HepG2 (cell line): ENCODE results near the gene SLC26A5. TPM values are rescaled to one million over a fixed set of nuclear protein-coding genes. Genes with fewer than 3 reads are reported as not detected.
A peak's percentile ranks its signal among the peaks of the same experiment; 100 is the strongest.

Experiments
- FOXA1 ChIP-seq, 2 experiments: fragments of 450-650 bp in 1 of 2; sonication (generic) in 1 of 2; formaldehyde crosslinking in 1 of 2; IDR thresholded peaks; 2 replicates each; pipeline versions ENCODE4 v1.4.0 to v1.6.1; 2016 to 2020; ENCODE audit warnings: missing genetic modification reagents in 1 of 2
- FOXP4 ChIP-seq: sonication (generic); formaldehyde crosslinking; IDR thresholded peaks from 2 replicates; pipeline ENCODE4 v1.4.0; 2020; ENCODE audit warnings: missing genetic modification reagents
- HDAC1 ChIP-seq: sonication (generic); formaldehyde crosslinking; IDR thresholded peaks from 2 replicates; pipeline ENCODE4 v1.5.1; 2020; ENCODE audit warnings: mild to moderate bottlenecking, missing genetic modification reagents
- HNF4A ChIP-seq: sonication (generic); formaldehyde crosslinking; IDR thresholded peaks from 2 replicates; pipeline ENCODE4 v1.4.0; 2020; ENCODE audit warnings: missing genetic modification reagents
- NR2F6 ChIP-seq, 2 experiments: IDR thresholded peaks; 2 replicates each; pipeline ENCODE4 v1.6.1; 2016; ENCODE audit warnings: antibody characterized with exemption in 1 of 2, mild to moderate bottlenecking in 1 of 2
- RERE ChIP-seq: IDR thresholded peaks from 2 replicates; pipeline ENCODE4 v1.6.1; 2016; ENCODE audit warnings: low read depth, missing genetic modification reagents, missing compliant biosample characterization
- TRIM24 ChIP-seq: sonication (generic); formaldehyde crosslinking; IDR thresholded peaks from 2 replicates; pipeline ENCODE4 v1.8.0; 2022; ENCODE audit warnings: mild to moderate bottlenecking, missing genetic modification reagents
- ZNF362 ChIP-seq: sonication (generic); formaldehyde crosslinking; IDR thresholded peaks from 2 replicates; pipeline ENCODE4 v1.4.0; 2020; ENCODE audit warnings: missing genetic modification reagents, mild to moderate bottlenecking, borderline replicate concordance
- polyA plus RNA-seq, 8 experiments: library from polyadenylated mRNA; depleted of rRNA in 3 of 8; stranded (reverse) in 7 of 8; unstranded in 1 of 8; fragments of >200 nt; fragmentation: Illumina TruSeq in 4 of 8; extraction: Trizol in 4 of 8; gene quantifications; 2 replicates each; pipeline versions ENCODE4 v1.2.1 to v1.2.3, GENCODE V29; 2011 to 2016; ENCODE audit warnings: low read depth in 4 of 8, missing spikeins in 1 of 8, mixed read lengths in 1 of 8; ENCODE audit not compliant: insufficient read depth in 1 of 8
- total RNA-seq, 5 experiments: library from RNA; depleted of rRNA; stranded (reverse); fragments of >200 nt; fragmentation: Illumina TruSeq; extraction: Trizol; gene quantifications; 2 replicates each; pipeline ENCODE4 v1.2.3, GENCODE V29; 2016; ENCODE audit warnings: low read depth in 1 of 5

The SLC26A5 gene
- total and polyA plus RNA-seq, 2 of the 13 experiments (the other 11 are each of a cell fraction or from before 2014, with no cell fraction given) = 0.08 to 0.11 TPM

- TF ChIP-seq RERE (CRISPR knock-in tag) (0 out of 2 replicates have a peak, but pooled peaks have one; percentile 54), HDAC1 (CRISPR knock-in tag) (0 out of 2 replicates have a peak, but pooled peaks have one; percentile 26), HNF4A (peak; percentile 12; the same call in 1 of the 2 replicates), ZNF362 (CRISPR knock-in tag) (peak; percentile 88), TRIM24 (CRISPR knock-in tag) (no peak), NR2F6 (IDR thresholded peaks at IDR 0.05) (peak; percentile 58), NR2F6 (CRISPR knock-in tag; IDR thresholded peaks at IDR 0.05) (no peak), FOXA1 (IDR thresholded peaks at IDR 0.05) (peak; percentile 72), FOXA1 (CRISPR knock-in tag; IDR thresholded peaks at IDR 0.05) (no peak), FOXP4 (CRISPR knock-in tag) (peak; percentile 34; the same call in 1 of the 2 replicates)
- TF ChIP-seq, all 625 proteins: peak for 37
Observed at GRCh38 chr7:103487419-103487818, 41.4 kb upstream of the SLC26A5 start (continued).
